Stimulated activated CD4-positive, alpha-beta T cell treated with anti-CD3 and anti-CD28 coated beads, Interleukin-2, amount 100 ng/mL, for 48 hours (primary cell): Measurements from ENCODE around the gene NQO1.
"Not testable (repeated sequence)": the region's sequence is repeated elsewhere in the genome, so short reads cannot be mapped to it uniquely, and the experiment has no call there.

Source experiments
- DNase-seq, 2 donors: peaks; one replicate each; pipeline ENCODE4 v3.0.0-alpha.2; 2020

NQO1 gene

DNA sequence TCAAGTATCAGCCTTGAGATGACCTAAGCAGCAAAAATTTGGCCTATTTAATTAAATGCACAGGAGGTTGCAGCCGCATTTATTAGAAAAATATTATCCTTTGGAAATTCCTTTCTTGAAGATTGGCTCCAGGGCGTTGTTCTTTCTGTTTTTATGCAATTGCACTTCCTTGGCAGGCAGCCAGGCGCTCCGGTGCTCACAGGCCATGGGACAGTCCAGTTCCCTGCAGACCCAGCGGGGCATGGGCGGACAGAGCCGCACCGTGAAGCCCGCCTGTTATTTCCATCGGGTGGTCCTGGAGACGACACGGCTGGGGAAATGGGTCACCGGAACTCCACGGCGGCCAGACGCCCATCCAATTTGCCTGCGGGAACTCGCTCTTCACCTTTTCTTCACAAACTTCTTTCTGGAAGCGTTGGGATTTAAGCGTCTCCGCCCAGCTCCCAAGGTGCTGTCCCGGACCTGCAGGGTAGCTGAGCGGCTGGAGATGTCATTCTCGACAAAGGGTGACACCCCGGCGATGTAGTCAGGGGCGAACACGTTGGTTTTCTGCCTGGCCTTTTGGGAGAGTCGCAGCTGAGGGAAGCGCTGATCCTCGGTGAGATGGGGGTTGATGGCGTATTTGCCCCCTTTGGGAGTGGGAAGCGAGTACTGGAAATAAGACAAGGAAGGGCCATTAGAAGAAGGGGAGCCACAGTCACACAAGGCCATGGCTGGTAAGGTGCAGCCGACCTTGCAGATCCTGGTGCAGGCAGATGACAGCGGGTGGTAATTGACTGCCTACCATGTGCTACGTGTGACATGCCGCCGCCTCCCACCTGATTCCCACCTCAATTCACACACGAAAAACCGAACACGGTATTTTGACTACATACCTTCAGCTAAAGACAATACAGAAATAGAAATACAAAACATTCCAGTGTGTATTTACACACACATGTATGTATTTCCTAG is 15.9 kb upstream of the NQO1 start:
- DNase-seq, result no peak

DNA sequence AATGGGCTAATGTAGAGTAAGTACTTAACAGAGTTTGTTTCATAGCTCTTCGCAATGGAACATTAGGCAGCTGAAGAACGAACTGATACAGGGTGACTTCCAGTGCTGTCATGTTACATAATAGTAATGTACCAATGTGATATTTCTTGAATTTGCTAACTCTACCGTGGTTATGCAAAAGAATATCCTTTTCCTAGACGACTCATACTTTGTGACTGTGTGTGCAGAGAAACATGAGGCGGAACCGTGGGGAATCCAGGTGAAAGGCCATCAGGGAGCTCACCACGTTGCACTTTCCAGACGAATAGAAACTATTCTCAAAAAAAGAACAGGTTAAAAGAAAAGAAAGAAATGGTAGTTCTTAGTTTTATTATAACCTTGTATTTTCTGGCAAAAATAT is 15.2 kb upstream of the NQO1 start:
- no peak for DNase-seq

GRCh38 chr16:69732101-69732500 is 5.7 kb upstream of the NQO1 start:
- no peak for DNase-seq

- not testable (repeated sequence) for DNase-seq
Measured at GRCh38 chr16:69731280-69731679, 4.9 kb upstream of the NQO1 start.

DNA sequence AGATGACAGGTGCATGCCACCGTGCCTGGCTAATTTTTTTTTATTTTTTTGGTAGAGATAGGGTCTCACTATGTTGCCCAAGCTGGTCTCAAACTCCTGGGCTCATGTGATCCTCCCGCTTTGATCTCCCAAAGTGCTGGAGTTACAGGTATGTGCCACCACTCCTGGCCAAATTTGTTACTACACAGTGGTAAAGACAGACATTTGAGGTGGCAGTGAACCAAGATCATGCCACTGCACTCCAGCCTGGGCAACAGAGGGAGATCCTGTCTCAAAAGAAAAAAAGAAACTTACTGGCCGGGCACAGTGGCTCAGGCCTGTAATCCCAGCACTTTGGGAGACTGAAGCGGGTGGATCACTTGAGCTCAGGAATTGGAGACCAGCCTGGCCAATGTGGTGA is 2.7 kb upstream of the NQO1 start:
- not testable (repeated sequence) for DNase-seq

DNA sequence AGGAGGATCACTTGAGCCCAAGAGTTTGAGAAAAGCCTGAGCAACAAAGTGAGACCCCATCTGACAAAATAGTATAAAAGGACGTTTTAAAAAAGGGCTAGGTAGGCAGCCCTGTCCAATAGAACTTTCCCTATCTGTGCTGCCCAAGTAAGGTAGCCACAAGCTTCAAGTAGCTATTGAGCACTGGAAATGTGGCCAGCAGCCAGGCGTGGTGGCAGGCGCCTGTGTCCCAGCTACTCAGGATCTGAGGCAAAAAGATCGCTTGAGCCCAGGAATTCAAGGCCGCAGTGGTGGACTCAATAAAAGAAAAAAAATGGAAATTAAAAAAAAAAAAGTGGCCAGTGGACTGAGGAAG is 1.5 kb upstream of the NQO1 start:
- no peak for DNase-seq

GRCh38 chr16:69725480-69726312 is 664 bp downstream of the NQO1 start:
- no peak for DNase-seq

DNA sequence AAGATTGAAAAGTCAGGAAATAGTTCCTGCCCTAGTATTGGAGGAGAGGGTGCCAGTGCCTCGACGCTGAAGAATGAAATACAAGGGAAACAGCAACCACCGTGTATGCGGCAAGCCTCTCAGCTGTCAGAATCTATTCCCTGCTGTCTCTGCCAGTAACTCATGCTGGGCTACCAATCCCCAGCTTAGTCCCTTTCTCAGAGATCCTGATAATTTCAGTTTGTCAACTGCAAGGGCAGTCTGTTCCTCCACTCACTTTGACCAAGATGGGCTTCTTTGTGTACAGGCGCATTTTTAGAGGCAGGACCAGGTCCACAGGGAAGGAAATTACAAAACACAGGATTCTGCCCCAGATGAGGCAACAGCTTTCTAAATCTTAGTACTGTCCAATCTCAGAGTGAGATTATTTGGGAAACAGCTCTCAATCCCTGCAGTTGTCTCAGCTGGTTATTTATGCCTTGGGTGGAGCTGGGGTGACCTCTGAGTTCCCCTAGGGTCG is 1.3 kb downstream of the NQO1 start:
- no peak for DNase-seq

DNA sequence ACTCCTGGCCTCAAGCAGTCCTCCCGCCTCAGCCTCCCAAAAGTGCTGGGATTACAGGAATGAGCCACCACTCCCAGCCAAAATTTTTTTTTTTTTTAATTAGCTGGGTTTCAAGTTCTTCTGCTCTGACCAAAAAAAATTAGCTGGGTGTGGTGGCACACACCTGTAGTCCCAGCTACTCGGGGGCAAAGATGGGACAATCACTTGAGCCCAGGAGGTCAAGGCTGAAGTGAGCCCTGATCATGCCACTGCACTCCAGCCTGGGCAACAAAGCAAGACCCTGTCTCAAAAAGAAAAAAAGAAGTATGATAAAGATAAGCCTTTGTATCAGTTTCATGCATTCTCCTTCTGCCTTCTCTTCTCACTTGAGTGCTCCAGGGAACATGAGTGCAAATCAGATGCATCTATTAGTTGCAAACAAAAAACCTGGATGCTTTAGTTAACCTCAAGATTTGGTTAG is 1.9 kb downstream of the NQO1 start:
- DNase-seq, result no peak

- no peak for DNase-seq
Measured at GRCh38 chr16:69721441-69721957, 4.9 kb downstream of the NQO1 start.

- DNase-seq, result no peak
Measured at GRCh38 chr16:69720822-69721430, 5.4 kb downstream of the NQO1 start.

- DNase-seq, result no peak
Measured at GRCh38 chr16:69718111-69718764, 8.1 kb downstream of the NQO1 start.

- no peak for DNase-seq
Measured at GRCh38 chr16:69717066-69717465, 9.3 kb downstream of the NQO1 start.

- no peak for DNase-seq
Measured at GRCh38 chr16:69712914-69713581, 13.3 kb downstream of the NQO1 start.

DNA sequence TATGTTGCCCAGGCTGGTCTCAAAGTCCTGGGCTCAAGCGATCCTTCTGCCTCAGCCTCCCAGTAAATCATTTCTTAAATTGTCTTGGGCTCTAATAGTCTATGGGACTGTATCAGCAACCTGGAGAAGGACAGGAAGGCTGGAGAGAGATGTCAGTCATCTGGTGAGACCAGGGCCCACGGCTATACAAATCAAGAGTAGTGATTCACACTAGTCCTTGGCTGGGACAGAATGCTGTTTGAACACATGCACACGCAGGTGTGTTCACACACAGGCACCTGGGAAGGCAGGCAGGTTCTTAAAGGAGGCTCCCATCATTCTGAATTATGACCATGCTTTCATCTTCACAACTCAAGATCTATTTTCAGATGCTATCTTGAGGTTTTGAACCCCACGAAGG is 14.1 kb downstream of the NQO1 start:
- no peak for DNase-seq

DNA sequence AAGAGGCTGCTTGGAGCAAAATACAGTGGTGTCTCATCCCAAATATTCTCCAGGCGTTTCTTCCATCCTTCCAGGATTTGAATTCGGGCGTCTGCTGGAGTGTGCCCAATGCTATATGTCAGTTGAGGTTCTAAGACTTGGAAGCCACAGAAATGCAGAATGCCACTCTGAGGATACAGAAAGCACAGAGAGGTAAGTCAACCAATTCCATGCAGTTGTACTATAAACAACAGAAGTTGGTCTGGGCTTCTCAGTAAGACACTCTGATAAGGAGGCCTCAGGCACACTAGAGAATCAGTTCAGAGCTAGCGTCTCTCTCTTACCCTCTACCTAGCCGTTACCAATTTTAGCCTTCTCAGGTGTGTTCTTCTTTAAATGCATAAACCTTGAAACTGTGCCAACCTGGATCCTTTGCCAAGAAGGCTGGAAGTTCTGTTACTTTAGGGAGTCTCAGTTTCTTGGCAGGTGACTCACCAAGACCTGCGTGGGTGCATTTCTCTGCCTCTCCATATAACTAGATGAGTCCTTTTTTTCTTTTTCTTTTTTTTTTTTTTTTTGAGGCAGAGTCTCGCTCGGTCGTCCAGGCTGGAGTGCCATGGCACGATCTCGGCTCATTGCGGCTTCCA is 15.1 kb downstream of the NQO1 start:
- DNase-seq, result no peak

- DNase-seq, result no peak
Measured at GRCh38 chr16:69709456-69710084, 16.8 kb downstream of the NQO1 start.

DNA sequence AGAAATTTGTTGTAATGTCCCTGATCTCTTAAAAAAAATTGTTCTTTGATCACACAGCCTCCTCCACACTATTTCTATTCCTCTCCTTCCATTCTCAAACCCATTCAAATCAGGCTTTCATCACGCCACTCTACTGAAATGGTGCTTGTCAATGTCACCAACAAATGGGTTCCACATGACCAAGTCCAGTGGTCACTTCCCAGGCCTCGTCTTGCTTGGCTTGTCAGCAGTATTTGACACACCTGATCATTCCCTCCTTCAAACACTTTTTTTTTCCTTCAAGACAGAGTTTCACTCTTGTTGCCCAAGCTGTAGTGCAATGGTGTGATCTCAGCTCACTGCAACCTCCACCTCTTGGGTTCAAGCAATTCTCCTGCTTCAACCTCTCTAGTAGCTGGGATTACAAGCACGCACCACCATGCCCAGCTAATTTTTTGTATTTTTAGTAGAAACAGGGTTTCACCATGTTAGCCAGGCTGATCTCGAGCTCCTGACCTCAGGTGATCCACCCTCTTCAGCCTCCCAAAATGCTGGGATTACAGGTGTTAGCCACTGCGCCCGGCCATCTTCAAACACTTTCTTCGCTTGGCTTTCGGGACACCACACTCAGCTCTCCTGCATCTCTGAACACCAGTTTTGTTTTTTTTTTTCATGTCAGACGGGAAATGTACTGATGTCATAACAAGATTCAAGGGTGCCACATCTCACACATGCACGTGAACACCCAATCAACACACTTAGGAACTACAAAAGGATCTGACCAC is 18.3 kb downstream of the NQO1 start:
- DNase-seq, result no peak

DNA sequence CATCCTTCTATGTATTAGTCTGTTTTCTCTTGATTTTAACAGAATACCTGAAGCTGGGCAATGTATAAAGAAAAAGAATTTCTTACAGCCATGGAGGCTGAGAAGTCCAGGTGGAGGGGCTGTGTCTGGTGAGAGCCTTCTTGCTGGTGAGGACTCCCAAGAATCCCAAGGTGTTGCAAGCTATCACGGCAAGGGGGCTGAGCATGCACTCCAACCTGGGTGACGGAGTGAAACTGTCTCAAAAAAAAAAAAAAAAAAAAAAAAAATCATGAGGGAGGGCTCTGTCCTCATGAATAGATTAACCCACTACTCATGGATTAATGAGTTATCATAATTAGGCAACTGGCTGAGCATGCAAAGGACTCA is 19.4 kb downstream of the NQO1 start:
- DNase-seq, result no peak
